ENCODE measurements around the gene TBXA2R. TPM values are rescaled to one million over a fixed set of nuclear protein-coding genes. Genes with fewer than 3 reads are reported as not detected.

The TBXA2R gene
- total and polyA plus RNA-seq, 2 experiments from 2014 or later: 0.42 to 0.73 TPM

DNA sequence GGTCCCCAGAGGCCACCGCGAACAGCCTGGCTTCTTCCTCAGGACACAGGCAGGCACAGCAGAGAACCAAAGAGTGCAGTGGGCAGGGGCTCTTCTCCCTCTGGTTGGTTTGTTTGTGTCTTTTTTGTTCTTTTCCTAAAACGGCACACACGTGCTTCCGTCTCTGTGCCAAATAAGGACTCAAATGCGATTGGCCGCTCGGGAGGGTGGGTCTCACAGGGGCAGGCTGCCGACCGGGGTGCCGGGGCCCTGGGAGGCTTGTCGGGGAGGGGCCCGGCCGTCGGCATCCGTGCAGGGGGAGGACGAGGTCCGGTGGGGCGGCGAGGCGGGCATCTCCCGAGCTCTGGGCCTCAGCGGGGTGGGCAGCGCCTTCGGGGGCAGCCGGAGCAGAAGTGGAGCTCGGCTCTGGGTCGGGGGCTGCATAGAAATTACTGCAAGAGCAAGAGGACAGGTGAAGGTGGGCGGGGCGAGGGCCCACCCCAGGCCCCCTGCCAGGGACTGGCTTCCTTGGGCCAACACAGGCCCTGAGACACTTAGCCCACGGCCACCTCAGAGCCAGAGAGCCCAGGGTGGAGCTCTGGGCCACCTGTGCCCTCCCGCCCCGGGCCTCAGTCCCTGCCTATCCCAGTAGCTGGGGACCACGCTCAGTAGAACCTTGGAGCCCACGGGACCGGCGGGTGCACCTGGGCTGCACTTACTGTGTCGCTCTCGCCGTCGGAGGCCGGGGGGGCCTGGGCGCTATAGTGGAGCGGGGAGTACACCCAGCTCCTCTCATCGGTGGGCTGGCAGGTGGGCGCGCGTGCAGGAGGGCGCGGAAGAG is 26.3 kb upstream of the TBXA2R start:
- Mint-ChIP-seq H3K4me1 (no peaks in the 10 kb centered on the region), H3K4me3 (no peak overlapping the region), H3K9me3 (no peaks in the 10 kb centered on the region), H3K36me3 (ENCODE audit: low read depth) (no peaks in the 10 kb centered on the region), H3K27me3 (ENCODE audit: insufficient read depth, low read depth, poor library complexity) (peaks cover 7% of the 10 kb centered on the region), H3K27ac (no peak overlapping the region)
- ATAC-seq (no peak), DNase-seq (ENCODE audit: low spot score) (no peak)
- H3K79me2 ChIP-seq (replicated peaks; ENCODE audit: insufficient read depth): no peaks in the 10 kb centered on the region
- H3K4me2 ChIP-seq: no peak overlapping the region
- H4K20me1 ChIP-seq (replicated peaks; ENCODE audit: insufficient read depth): no peaks in the 10 kb centered on the region; the same call in 1 of the 2 replicates
- no peaks in the 10 kb centered on the region for H3K9me2 ChIP-seq (ENCODE audit: insufficient read depth)
- H3K27ac ChIP-seq (ENCODE audit: low read depth): no peak overlapping the region
- no peak overlapping the region for H3K4me3 ChIP-seq
- peaks cover 5% of the 10 kb centered on the region; the same call in 1 of the 2 replicates for H3F3A ChIP-seq (replicated peaks; ENCODE audit: low read depth)
- H3K27me3 ChIP-seq (ENCODE audit: insufficient read depth): no peaks in the 10 kb centered on the region
- no peak overlapping the region for H2AFZ ChIP-seq
- H3K4me1 ChIP-seq (ENCODE audit: insufficient read depth): no peaks in the 10 kb centered on the region
- no peak for TF ChIP-seq EZH2 (IDR thresholded peaks at IDR 0.05; ENCODE audit: low read depth, unreplicated experiment)
- TF ChIP-seq EZH2phosphoT487 (IDR thresholded peaks at IDR 0.05; ENCODE audit: unreplicated experiment): no peak
- TF ChIP-seq ZNF331 (CRISPR knock-in tag; IDR thresholded peaks at IDR 0.05; ENCODE audit: low read depth): no peak
- no peak for TF ChIP-seq POLR2AphosphoS5 (IDR thresholded peaks at IDR 0.05; ENCODE audit: low read depth)
- TF ChIP-seq NANOG (IDR thresholded peaks at IDR 0.05; ENCODE audit: borderline replicate concordance): no peak
- no peak for TF ChIP-seq STAT1 (IDR thresholded peaks at IDR 0.05; ENCODE audit: unreplicated experiment)
- TF ChIP-seq, protein P1, sequence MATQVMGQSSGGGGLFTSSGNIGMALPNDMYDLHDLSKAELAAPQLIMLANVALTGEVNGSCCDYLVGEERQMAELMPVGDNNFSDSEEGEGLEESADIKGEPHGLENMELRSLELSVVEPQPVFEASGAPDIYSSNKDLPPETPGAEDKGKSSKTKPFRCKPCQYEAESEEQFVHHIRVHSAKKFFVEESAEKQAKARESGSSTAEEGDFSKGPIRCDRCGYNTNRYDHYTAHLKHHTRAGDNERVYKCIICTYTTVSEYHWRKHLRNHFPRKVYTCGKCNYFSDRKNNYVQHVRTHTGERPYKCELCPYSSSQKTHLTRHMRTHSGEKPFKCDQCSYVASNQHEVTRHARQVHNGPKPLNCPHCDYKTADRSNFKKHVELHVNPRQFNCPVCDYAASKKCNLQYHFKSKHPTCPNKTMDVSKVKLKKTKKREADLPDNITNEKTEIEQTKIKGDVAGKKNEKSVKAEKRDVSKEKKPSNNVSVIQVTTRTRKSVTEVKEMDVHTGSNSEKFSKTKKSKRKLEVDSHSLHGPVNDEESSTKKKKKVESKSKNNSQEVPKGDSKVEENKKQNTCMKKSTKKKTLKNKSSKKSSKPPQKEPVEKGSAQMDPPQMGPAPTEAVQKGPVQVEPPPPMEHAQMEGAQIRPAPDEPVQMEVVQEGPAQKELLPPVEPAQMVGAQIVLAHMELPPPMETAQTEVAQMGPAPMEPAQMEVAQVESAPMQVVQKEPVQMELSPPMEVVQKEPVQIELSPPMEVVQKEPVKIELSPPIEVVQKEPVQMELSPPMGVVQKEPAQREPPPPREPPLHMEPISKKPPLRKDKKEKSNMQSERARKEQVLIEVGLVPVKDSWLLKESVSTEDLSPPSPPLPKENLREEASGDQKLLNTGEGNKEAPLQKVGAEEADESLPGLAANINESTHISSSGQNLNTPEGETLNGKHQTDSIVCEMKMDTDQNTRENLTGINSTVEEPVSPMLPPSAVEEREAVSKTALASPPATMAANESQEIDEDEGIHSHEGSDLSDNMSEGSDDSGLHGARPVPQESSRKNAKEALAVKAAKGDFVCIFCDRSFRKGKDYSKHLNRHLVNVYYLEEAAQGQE (IDR thresholded peaks at IDR 0.05; ENCODE audit: unreplicated experiment): no peak
- no peak for TF ChIP-seq JUNB (IDR thresholded peaks at IDR 0.05; ENCODE audit: unreplicated experiment)
- TF ChIP-seq, protein P2, sequence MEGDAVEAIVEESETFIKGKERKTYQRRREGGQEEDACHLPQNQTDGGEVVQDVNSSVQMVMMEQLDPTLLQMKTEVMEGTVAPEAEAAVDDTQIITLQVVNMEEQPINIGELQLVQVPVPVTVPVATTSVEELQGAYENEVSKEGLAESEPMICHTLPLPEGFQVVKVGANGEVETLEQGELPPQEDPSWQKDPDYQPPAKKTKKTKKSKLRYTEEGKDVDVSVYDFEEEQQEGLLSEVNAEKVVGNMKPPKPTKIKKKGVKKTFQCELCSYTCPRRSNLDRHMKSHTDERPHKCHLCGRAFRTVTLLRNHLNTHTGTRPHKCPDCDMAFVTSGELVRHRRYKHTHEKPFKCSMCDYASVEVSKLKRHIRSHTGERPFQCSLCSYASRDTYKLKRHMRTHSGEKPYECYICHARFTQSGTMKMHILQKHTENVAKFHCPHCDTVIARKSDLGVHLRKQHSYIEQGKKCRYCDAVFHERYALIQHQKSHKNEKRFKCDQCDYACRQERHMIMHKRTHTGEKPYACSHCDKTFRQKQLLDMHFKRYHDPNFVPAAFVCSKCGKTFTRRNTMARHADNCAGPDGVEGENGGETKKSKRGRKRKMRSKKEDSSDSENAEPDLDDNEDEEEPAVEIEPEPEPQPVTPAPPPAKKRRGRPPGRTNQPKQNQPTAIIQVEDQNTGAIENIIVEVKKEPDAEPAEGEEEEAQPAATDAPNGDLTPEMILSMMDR (conservative IDR thresholded peaks at IDR 0.05; ENCODE audit: low read depth in 2 of 2): no peak
- TF ChIP-seq, protein P3, sequence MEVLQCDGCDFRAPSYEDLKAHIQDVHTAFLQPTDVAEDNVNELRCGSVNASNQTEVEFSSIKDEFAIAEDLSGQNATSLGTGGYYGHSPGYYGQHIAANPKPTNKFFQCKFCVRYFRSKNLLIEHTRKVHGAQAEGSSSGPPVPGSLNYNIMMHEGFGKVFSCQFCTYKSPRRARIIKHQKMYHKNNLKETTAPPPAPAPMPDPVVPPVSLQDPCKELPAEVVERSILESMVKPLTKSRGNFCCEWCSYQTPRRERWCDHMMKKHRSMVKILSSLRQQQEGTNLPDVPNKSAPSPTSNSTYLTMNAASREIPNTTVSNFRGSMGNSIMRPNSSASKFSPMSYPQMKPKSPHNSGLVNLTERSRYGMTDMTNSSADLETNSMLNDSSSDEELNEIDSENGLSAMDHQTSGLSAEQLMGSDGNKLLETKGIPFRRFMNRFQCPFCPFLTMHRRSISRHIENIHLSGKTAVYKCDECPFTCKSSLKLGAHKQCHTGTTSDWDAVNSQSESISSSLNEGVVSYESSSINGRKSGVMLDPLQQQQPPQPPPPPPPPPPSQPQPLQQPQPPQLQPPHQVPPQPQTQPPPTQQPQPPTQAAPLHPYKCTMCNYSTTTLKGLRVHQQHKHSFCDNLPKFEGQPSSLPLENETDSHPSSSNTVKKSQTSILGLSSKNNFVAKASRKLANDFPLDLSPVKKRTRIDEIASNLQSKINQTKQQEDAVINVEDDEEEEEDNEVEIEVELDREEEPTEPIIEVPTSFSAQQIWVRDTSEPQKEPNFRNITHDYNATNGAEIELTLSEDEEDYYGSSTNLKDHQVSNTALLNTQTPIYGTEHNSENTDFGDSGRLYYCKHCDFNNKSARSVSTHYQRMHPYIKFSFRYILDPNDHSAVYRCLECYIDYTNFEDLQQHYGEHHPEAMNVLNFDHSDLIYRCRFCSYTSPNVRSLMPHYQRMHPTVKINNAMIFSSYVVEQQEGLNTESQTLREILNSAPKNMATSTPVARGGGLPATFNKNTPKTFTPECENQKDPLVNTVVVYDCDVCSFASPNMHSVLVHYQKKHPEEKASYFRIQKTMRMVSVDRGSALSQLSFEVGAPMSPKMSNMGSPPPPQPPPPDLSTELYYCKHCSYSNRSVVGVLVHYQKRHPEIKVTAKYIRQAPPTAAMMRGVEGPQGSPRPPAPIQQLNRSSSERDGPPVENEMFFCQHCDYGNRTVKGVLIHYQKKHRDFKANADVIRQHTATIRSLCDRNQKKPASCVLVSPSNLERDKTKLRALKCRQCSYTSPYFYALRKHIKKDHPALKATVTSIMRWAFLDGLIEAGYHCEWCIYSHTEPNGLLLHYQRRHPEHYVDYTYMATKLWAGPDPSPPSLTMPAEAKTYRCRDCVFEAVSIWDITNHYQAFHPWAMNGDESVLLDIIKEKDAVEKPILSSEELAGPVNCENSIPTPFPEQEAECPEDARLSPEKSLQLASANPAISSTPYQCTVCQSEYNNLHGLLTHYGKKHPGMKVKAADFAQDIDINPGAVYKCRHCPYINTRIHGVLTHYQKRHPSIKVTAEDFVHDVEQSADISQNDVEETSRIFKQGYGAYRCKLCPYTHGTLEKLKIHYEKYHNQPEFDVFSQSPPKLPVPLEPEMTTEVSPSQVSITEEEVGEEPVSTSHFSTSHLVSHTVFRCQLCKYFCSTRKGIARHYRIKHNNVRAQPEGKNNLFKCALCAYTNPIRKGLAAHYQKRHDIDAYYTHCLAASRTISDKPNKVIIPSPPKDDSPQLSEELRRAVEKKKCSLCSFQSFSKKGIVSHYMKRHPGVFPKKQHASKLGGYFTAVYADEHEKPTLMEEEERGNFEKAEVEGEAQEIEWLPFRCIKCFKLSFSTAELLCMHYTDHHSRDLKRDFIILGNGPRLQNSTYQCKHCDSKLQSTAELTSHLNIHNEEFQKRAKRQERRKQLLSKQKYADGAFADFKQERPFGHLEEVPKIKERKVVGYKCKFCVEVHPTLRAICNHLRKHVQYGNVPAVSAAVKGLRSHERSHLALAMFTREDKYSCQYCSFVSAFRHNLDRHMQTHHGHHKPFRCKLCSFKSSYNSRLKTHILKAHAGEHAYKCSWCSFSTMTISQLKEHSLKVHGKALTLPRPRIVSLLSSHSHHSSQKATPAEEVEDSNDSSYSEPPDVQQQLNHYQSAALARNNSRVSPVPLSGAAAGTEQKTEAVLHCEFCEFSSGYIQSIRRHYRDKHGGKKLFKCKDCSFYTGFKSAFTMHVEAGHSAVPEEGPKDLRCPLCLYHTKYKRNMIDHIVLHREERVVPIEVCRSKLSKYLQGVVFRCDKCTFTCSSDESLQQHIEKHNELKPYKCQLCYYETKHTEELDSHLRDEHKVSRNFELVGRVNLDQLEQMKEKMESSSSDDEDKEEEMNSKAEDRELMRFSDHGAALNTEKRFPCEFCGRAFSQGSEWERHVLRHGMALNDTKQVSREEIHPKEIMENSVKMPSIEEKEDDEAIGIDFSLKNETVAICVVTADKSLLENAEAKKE (CRISPR knock-in tag; IDR thresholded peaks at IDR 0.05): no peak
- TF ChIP-seq CREB1 (CRISPR knock-in tag; IDR thresholded peaks at IDR 0.05; ENCODE audit: low read depth): no peak
- TF ChIP-seq, protein P4, sequence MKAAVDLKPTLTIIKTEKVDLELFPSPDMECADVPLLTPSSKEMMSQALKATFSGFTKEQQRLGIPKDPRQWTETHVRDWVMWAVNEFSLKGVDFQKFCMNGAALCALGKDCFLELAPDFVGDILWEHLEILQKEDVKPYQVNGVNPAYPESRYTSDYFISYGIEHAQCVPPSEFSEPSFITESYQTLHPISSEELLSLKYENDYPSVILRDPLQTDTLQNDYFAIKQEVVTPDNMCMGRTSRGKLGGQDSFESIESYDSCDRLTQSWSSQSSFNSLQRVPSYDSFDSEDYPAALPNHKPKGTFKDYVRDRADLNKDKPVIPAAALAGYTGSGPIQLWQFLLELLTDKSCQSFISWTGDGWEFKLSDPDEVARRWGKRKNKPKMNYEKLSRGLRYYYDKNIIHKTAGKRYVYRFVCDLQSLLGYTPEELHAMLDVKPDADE (IDR thresholded peaks at IDR 0.05): no peak
- TF ChIP-seq ZNF114 (CRISPR knock-in tag; IDR thresholded peaks at IDR 0.05): no peak
- no peaks in the 10 kb centered on the region for H3K36me3 ChIP-seq (ENCODE audit: insufficient read depth)

Measured in GM23338 (cell line).